SK-N-SH treated with all-trans-retinoic acid at 6 μM for 48 hours (cell line): ENCODE measurements around the gene RUFY4.

Experiments
- ARNTL ChIP-seq: fragments of 450-650 bp; formaldehyde crosslinking; IDR thresholded peaks from 2 replicates; pipeline ENCODE4 v1.5.0; 2020; ENCODE audit warnings: low read depth, mild to moderate bottlenecking, moderate library complexity, borderline replicate concordance
- CREB5 ChIP-seq: fragments of 250-450 bp; sonication (Bioruptor Pico); IDR thresholded peaks from 2 replicates; pipeline ENCODE4 v1.5.1; 2020; ENCODE audit warnings: low read depth, mild to moderate bottlenecking, moderate library complexity
- CSRNP3 ChIP-seq: fragments of 250-450 bp; sonication (Bioruptor Pico); IDR thresholded peaks from 2 replicates; pipeline ENCODE4 v1.5.1; 2021; ENCODE audit warnings: mild to moderate bottlenecking, moderate library complexity
- ESRRG ChIP-seq: fragments of 250-450 bp; sonication (Bioruptor Pico); IDR thresholded peaks from 2 replicates; pipeline ENCODE4 v1.6.1; 2021; ENCODE audit warnings: mild to moderate bottlenecking
- ISL1 ChIP-seq: fragments of 250-450 bp; sonication (Bioruptor Pico); IDR thresholded peaks from 2 replicates; pipeline ENCODE4 v2.1.2; 2022; ENCODE audit warnings: mild to moderate bottlenecking, moderate library complexity
- OSR1 ChIP-seq: fragments of 250-450 bp; sonication (Bioruptor Pico); IDR thresholded peaks from 2 replicates; pipeline ENCODE4 v1.8.0; 2022; ENCODE audit warnings: moderate library complexity, mild to moderate bottlenecking, inconsistent platforms
- RARB ChIP-seq: fragments of 250-450 bp; sonication (Bioruptor Pico); IDR thresholded peaks from 2 replicates; pipeline ENCODE4 v1.8.0; 2021; ENCODE audit warnings: mild to moderate bottlenecking, moderate library complexity
- SNAI2 ChIP-seq: fragments of 250-450 bp; sonication (Bioruptor Pico); IDR thresholded peaks from 2 replicates; pipeline ENCODE4 v1.5.0; 2020; ENCODE audit warnings: mild to moderate bottlenecking, moderate library complexity
- TOX ChIP-seq: fragments of 250-450 bp; sonication (Bioruptor Pico); IDR thresholded peaks from 2 replicates; pipeline ENCODE4 v1.8.0; 2021; ENCODE audit warnings: mild to moderate bottlenecking, moderate library complexity, borderline replicate concordance
- ZNF70 ChIP-seq: fragments of 450-650 bp; formaldehyde crosslinking; IDR thresholded peaks from 2 replicates; pipeline ENCODE4 v1.5.0; 2020; ENCODE audit warnings: mild to moderate bottlenecking, moderate library complexity
- ZNF8 ChIP-seq: fragments of 450-650 bp; formaldehyde crosslinking; IDR thresholded peaks from 2 replicates; pipeline ENCODE4 v1.5.0; 2020; ENCODE audit warnings: mild to moderate bottlenecking, moderate library complexity

- TF ChIP-seq ARNTL (CRISPR knock-in tag) (no peak), ZNF70 (CRISPR knock-in tag) (no peak), CSRNP3 (no peak), RARB (no peak), ISL1 (CRISPR knock-in tag) (no peak), OSR1 (no peak), SNAI2 (CRISPR knock-in tag) (no peak), ZNF8 (CRISPR knock-in tag) (no peak), CREB5 (no peak), TOX (CRISPR knock-in tag) (no peak), ESRRG (no peak)
Measured at GRCh38 chr2:218072478-218073024, 3.5 kb downstream of the RUFY4 start.
